PC-9 (cell line): ENCODE measurements around the gene XPC. TPM values are rescaled to one million over a fixed set of nuclear protein-coding genes. Genes with fewer than 3 reads are reported as not detected.

Source experiments
- BruUV-seq: library from RNA; stranded (reverse); fragments of 400-500 nt; replicated peaks from 2 replicates; lab custom pipeline; 2021; lab: Mats Ljungman, UMichigan
- CTCF ChIA-PET: fragments of 300-600 bp; sonication (Branson Sonifier 250); formaldehyde crosslinking; loops from one replicate; lab custom pipeline; 2022; ENCODE audit warnings: antibody characterized with exemption; lab: Charles Lee
- POLR2A ChIA-PET: fragments of 300-600 bp; sonication (Branson Sonifier 250); formaldehyde crosslinking; loops from one replicate; lab custom pipeline; 2022; ENCODE audit warnings: antibody characterized with exemption; ENCODE audit not compliant: unreplicated experiment; lab: Charles Lee
- DNase-seq, 2 experiments: peaks; one replicate each; pipeline versions ENCODE4 v3.0.0 to v3.0.0-alpha.2; 2015 to 2022; ENCODE audit warnings: mixed read lengths in 1 of 2
- H2AFZ ChIP-seq: fragments of 200-600 bp; sonication (generic); 2 replicates; pipeline ENCODE4 v1.8.1; 2017; ENCODE audit warnings: antibody characterized with exemption
- H3F3A ChIP-seq: fragments of 200-600 bp; sonication (generic); 2 replicates; pipeline ENCODE4 v1.8.1; 2017; ENCODE audit warnings: antibody characterized with exemption, mild to moderate bottlenecking, low read depth; ENCODE audit not compliant: insufficient read depth
- H3K27ac ChIP-seq: fragments of 200-600 bp; sonication (generic); 2 replicates; pipeline ENCODE4 v1.6.1; 2016; ENCODE audit warnings: mixed run types
- H3K27me3 ChIP-seq: fragments of 200-600 bp; sonication (generic); 2 replicates; pipeline ENCODE4 v1.6.1; 2016; ENCODE audit warnings: low read depth, mixed run types; ENCODE audit not compliant: insufficient read depth
- H3K36me3 ChIP-seq: fragments of 200-600 bp; sonication (generic); 2 replicates; pipeline ENCODE4 v1.6.1; 2016; ENCODE audit warnings: low read depth, mixed run types
- H3K4me1 ChIP-seq: fragments of 200-600 bp; sonication (generic); replicated peaks from 2 replicates; pipeline ENCODE4 v1.6.1; 2016; ENCODE audit warnings: mixed run types; ENCODE audit not compliant: insufficient read depth
- H3K4me2 ChIP-seq: fragments of 200-600 bp; sonication (generic); 2 replicates; pipeline ENCODE4 v1.6.1; 2017; ENCODE audit warnings: mixed run types
- H3K4me3 ChIP-seq: fragments of 200-600 bp; sonication (generic); 2 replicates; pipeline ENCODE4 v1.6.1; 2016; ENCODE audit warnings: mixed run types
- H3K79me2 ChIP-seq: fragments of 200-600 bp; sonication (generic); 2 replicates; pipeline ENCODE4 v1.6.1; 2017; ENCODE audit warnings: low read depth, mixed run types
- H3K9me2 ChIP-seq: fragments of 200-600 bp; sonication (generic); 2 replicates; pipeline ENCODE4 v1.8.1; 2017; ENCODE audit warnings: mild to moderate bottlenecking; ENCODE audit not compliant: insufficient read depth
- H3K9me3 ChIP-seq: fragments of 200-600 bp; sonication (generic); 2 replicates; pipeline ENCODE4 v1.8.1; 2016; ENCODE audit warnings: low read depth; ENCODE audit not compliant: insufficient read depth
- H4K20me1 ChIP-seq: fragments of 200-600 bp; sonication (generic); 2 replicates; pipeline ENCODE4 v1.8.1; 2017; ENCODE audit not compliant: insufficient read depth
- CTCF ChIP-seq: fragments of 200-600 bp; sonication (generic); conservative IDR thresholded peaks from 2 replicates; pipeline ENCODE4 v1.6.1; 2017; ENCODE audit warnings: mixed run types, antibody characterized with exemption, mild to moderate bottlenecking, moderate library complexity
- EZH2 ChIP-seq: fragments of 200-600 bp; sonication (generic); IDR thresholded peaks from 2 replicates; pipeline ENCODE4 v1.8.0; 2017; ENCODE audit warnings: antibody characterized with exemption, low read depth
- intact Hi-C: fragments of 100-400 bp; cut with micrococcal nuclease; formaldehyde crosslinking; loops from one replicate; pipeline ENCODE4 v1.10.0; 2022; ENCODE audit not compliant: unreplicated experiment
- total RNA-seq: library from RNA; stranded (reverse); gene quantifications from 2 replicates; pipeline ENCODE4 v1.2.3, GENCODE V29; 2021

XPC gene
- total RNA-seq, 1 experiment from 2014 or later, result 27.1 TPM

- no peak overlapping the region for H3K4me3 ChIP-seq
- CTCF ChIA-PET, result no interaction called here
- no peak overlapping the region for H2AFZ ChIP-seq
These were observed 28.3 kb upstream of the XPC start for GRCh38 chr3:14206548-14207177.

GRCh38 chr3:14204515-14205284, 26.3 kb upstream of the XPC start:
- no TSS peak for BruUV-seq
- ChIA-PET POLR2A (no interaction called here), CTCF (interaction anchor here (0.6 to 2.4 kb wide), 5 partner anchors 24 to 447 kb away, joined by 3 to 40 read pairs (median 8); partner anchors contain the start of gene CCDC174)
- no peaks in the 10 kb centered on the region for H3K27me3 ChIP-seq
- no peak overlapping the region for H2AFZ ChIP-seq
- H3K79me2 ChIP-seq, result no peaks in the 10 kb centered on the region
- peak overlapping the region; percentile 30 for H3K4me2 ChIP-seq
- 0 out of 2 replicates have a peak overlapping the region, but pooled peaks have one; percentile 22 for H3K27ac ChIP-seq
- H3F3A ChIP-seq, result peaks cover 37% of the 10 kb centered on the region; the same call in 1 of the 2 replicates
- no peaks in the 10 kb centered on the region for H3K9me3 ChIP-seq
- TF ChIP-seq EZH2, result no peak
- no peak for TF ChIP-seq CTCF
- no peaks in the 10 kb centered on the region for H3K36me3 ChIP-seq
- no peak overlapping the region for H3K4me3 ChIP-seq
- peak in 1 of 2 experiments; percentile 64 for DNase-seq
- peaks cover 50% of the 10 kb centered on the region for H3K4me1 ChIP-seq
- intact Hi-C loops, result loop anchor here (5.0 to 10.0 kb wide), 4 partner anchors 168 to 578 kb away; partner anchors contain the start of gene SLC6A6
- no peaks in the 10 kb centered on the region for H4K20me1 ChIP-seq
- no peaks in the 10 kb centered on the region for H3K9me2 ChIP-seq

More at GRCh38 chr3:14206548-14207177, 28.3 kb upstream of the XPC start:
- H3F3A ChIP-seq, result peaks cover 41% of the 10 kb centered on the region
- peaks cover 62% of the 10 kb centered on the region for H3K4me1 ChIP-seq
- BruUV-seq, result no TSS peak
- no peaks in the 10 kb centered on the region for H3K79me2 ChIP-seq
- POLR2A ChIA-PET, result no interaction called here
- TF ChIP-seq EZH2 (no peak), CTCF (no peak)
- H3K9me3 ChIP-seq, result no peaks in the 10 kb centered on the region
- H3K36me3 ChIP-seq, result no peaks in the 10 kb centered on the region
- no peak overlapping the region for H3K4me2 ChIP-seq
- DNase-seq, result no peak
- no peaks in the 10 kb centered on the region for H3K27me3 ChIP-seq
- H3K9me2 ChIP-seq, result no peaks in the 10 kb centered on the region
- intact Hi-C loops, result loop anchor here (10.0 kb wide), 1 partner anchor 198 kb away; the partner anchor contains the start of gene SLC6A6
- H4K20me1 ChIP-seq, result no peaks in the 10 kb centered on the region
- H3K27ac ChIP-seq, result no peak overlapping the region

GRCh38 chr3:14203521-14204079, 25.2 kb upstream of the XPC start:
- TF ChIP-seq CTCF (peak; percentile 96), EZH2 (no peak)

More at GRCh38 chr3:14203521-14204079, 25.2 kb upstream of the XPC start:
- Histone ChIP-seq H3K79me2 (no peaks in the 10 kb centered on the region), H3K9me3 (no peaks in the 10 kb centered on the region), H3K9me2 (no peaks in the 10 kb centered on the region), H3K4me2 (peak overlapping the region; percentile 31), H3K4me1 (peaks cover 39% of the 10 kb centered on the region), H3K27ac (no peak overlapping the region), H3K4me3 (no peak overlapping the region), H3F3A (peaks cover 32% of the 10 kb centered on the region; the same call in 1 of the 2 replicates), H4K20me1 (no peaks in the 10 kb centered on the region), H3K27me3 (no peaks in the 10 kb centered on the region), H3K36me3 (no peaks in the 10 kb centered on the region), H2AFZ (no peak overlapping the region)
- POLR2A ChIA-PET, result interaction anchor here (0.7 kb wide), 1 partner anchor 364 kb away, joined by 4 read pairs; no protein-coding TSS in a partner anchor
- CTCF ChIA-PET, result interaction anchor here (0.6 to 2.4 kb wide), 36 partner anchors 14 to 718 kb away, joined by 3 to 40 read pairs (median 5); partner anchors contain the start of genes LSM3, SLC6A6 and XPC
- DNase-seq, result peak; percentile 62 to 63
- no TSS peak for BruUV-seq
- intact Hi-C loops, result loop anchor here (1.0 to 10.0 kb wide), 10 partner anchors 26 to 579 kb away; partner anchors contain the start of gene SLC6A6
